SK-N-MC (cell line): ENCODE measurements around the gene ASPDH.

ENCODE experiments used
- EZH2 ChIP-seq: fragments of 200-600 bp; sonication (generic); IDR thresholded peaks from one replicate; pipeline ENCODE4 v1.6.1; 2017; ENCODE audit warnings: antibody characterized with exemption
- FOXP2 ChIP-seq: optimal IDR thresholded peaks from 2 replicates; pipeline ENCODE3; 2011; ENCODE audit warnings: mild to moderate bottlenecking, moderate library complexity; ENCODE audit not compliant: insufficient read depth; ENCODE audit errors: extremely low read length, control extremely low read depth
- POLR2AphosphoS5 ChIP-seq: IDR thresholded peaks from 2 replicates; pipeline ENCODE4 v1.6.1; 2012; ENCODE audit warnings: mild to moderate bottlenecking, low read depth, low read length, borderline replicate concordance

DNA sequence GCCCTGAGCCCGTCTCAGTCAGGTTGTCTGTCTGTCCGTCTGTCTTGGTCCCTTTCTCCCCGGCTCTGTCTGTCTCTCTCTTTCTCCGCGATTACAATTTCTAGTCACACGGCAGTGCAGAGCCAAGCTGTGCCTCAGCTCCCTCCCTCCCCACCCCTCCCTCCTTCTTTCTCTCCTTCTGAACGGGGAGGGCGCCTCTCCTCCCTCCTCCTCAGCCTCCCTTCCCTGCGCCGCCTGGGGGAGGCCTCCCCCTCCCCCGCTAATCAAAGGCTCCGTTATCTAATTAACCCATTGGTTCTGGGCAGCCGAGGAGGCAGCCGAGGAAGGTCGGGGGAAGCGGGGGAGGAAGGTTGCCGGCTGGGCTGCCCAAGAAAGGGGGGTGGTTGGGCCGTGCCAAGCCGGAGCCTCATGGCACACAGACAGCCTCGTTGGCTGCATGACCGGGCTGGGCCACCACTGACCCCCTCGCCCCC, 38.0 kb upstream of the ASPDH start:
- TF ChIP-seq EZH2 (no peak), FOXP2 (no peak), POLR2AphosphoS5 (no peak)
